ENCODE data around the gene TMC2.
"Not testable (repeated sequence)": the region's sequence is repeated elsewhere in the genome, so short reads cannot be mapped to it uniquely, and the experiment has no call there.

TMC2 gene

GRCh38 chr20:2657241-2657640 lies 120.9 kb downstream of the TMC2 start:
- no peak for DNase-seq (ENCODE audit: extremely low read depth in 1 of 2, low read depth in 1 of 2)

- no peak for DNase-seq (ENCODE audit: extremely low read depth in 1 of 2, low read depth in 1 of 2)
Observed at GRCh38 chr20:2657674-2658073, 121.3 kb downstream of the TMC2 start.

GRCh38 chr20:2658414-2659354 lies 122.3 kb downstream of the TMC2 start:
- no peak for DNase-seq (ENCODE audit: extremely low read depth in 1 of 2, low read depth in 1 of 2)

GRCh38 chr20:2659547-2659946 lies 123.2 kb downstream of the TMC2 start:
- DNase-seq (ENCODE audit: extremely low read depth in 1 of 2, low read depth in 1 of 2) = no peak

GRCh38 chr20:2663364-2663886 lies 127.1 kb downstream of the TMC2 start:
- DNase-seq (ENCODE audit: extremely low read depth in 1 of 2, low read depth in 1 of 2) = no peak

GRCh38 chr20:2663887-2664719 lies 127.7 kb downstream of the TMC2 start, which contains the start of gene IDH3B:
Gene IDH3B (minus strand): TSS chr20:2664216. CDS start chr20:2664188, 28 bp downstream.
- peak; percentile 80 to 84 for DNase-seq (ENCODE audit: extremely low read depth in 1 of 2, low read depth in 1 of 2)

GRCh38 chr20:2671977-2672376 lies 135.6 kb downstream of the TMC2 start:
- no peak for DNase-seq (ENCODE audit: extremely low read depth in 1 of 2, low read depth in 1 of 2)

- DNase-seq (ENCODE audit: extremely low read depth in 1 of 2, low read depth in 1 of 2) = no peak
Observed at GRCh38 chr20:2672446-2672845, 136.1 kb downstream of the TMC2 start.

GRCh38 chr20:2673453-2673852 lies 137.1 kb downstream of the TMC2 start:
- no peak for DNase-seq (ENCODE audit: extremely low read depth in 1 of 2, low read depth in 1 of 2)

GRCh38 chr20:2680046-2680445 lies 143.7 kb downstream of the TMC2 start:
- no peak for DNase-seq (ENCODE audit: extremely low read depth in 1 of 2, low read depth in 1 of 2)

GRCh38 chr20:2682040-2682439 lies 145.7 kb downstream of the TMC2 start:
- DNase-seq (ENCODE audit: extremely low read depth in 1 of 2, low read depth in 1 of 2) = not testable (repeated sequence)

GRCh38 chr20:2684817-2685216 lies 148.4 kb downstream of the TMC2 start:
- not testable (repeated sequence) for DNase-seq (ENCODE audit: extremely low read depth in 1 of 2, low read depth in 1 of 2)

- DNase-seq (ENCODE audit: extremely low read depth in 1 of 2, low read depth in 1 of 2) = no peak
Observed at GRCh38 chr20:2687514-2687913, 151.1 kb downstream of the TMC2 start.

- DNase-seq (ENCODE audit: extremely low read depth in 1 of 2, low read depth in 1 of 2) = peak; percentile 36 to 58
Observed at GRCh38 chr20:2688041-2688591, 151.7 kb downstream of the TMC2 start.

GRCh38 chr20:2690213-2690612 lies 153.8 kb downstream of the TMC2 start:
- no peak for DNase-seq (ENCODE audit: extremely low read depth in 1 of 2, low read depth in 1 of 2)

GRCh38 chr20:2690718-2691117 lies 154.3 kb downstream of the TMC2 start:
- no peak for DNase-seq (ENCODE audit: extremely low read depth in 1 of 2, low read depth in 1 of 2)

GRCh38 chr20:2691127-2691526 lies 154.8 kb downstream of the TMC2 start:
- DNase-seq (ENCODE audit: extremely low read depth in 1 of 2, low read depth in 1 of 2) = no peak
